HepG2 (cell line): Measurements from ENCODE around the gene C1orf198.

Experiments
- CHD4 ChIP-seq: fragments of 200-600 bp; sonication (generic); IDR thresholded peaks from 2 replicates; pipeline ENCODE4 v1.7.0; 2017; ENCODE audit warnings: mild to moderate bottlenecking, low read length, borderline replicate concordance
- CREB1 ChIP-seq, 2 experiments: fragments of 450-650 bp in 1 of 2; IDR thresholded peaks; 2 replicates each; pipeline ENCODE4 v1.6.1; 2016 to 2017; ENCODE audit warnings: control low read depth in 1 of 2, mild to moderate bottlenecking in 1 of 2, missing compliant biosample characterization in 1 of 2, missing genetic modification characterization in 1 of 2
- FOXJ3 ChIP-seq: sonication (generic); formaldehyde crosslinking; IDR thresholded peaks from 2 replicates; pipeline ENCODE4 v1.4.0; 2020; ENCODE audit warnings: missing genetic modification reagents, mild to moderate bottlenecking, borderline replicate concordance
- HOXA7 ChIP-seq: sonication (generic); formaldehyde crosslinking; IDR thresholded peaks from 2 replicates; pipeline ENCODE4 v1.8.1; 2022; ENCODE audit warnings: mild to moderate bottlenecking, missing genetic modification reagents, moderate library complexity
- POLR2A ChIP-seq, 2 experiments: IDR thresholded peaks; 2 replicates each; pipeline ENCODE4 v1.6.1; 2011; ENCODE audit warnings: low read depth in 2 of 2, low read length in 2 of 2, mild to moderate bottlenecking in 1 of 2, moderate library complexity in 1 of 2; ENCODE audit not compliant: insufficient read depth in 1 of 2
- RBM39 ChIP-seq: fragments of 200-400 bp; formaldehyde crosslinking; IDR thresholded peaks from one replicate; pipeline ENCODE4 v1.6.1; 2018; ENCODE audit warnings: antibody characterized with exemption, mild to moderate bottlenecking, low read depth, low read length; ENCODE audit not compliant: poor library complexity, severe bottlenecking
- ZNF235 ChIP-seq: sonication (generic); formaldehyde crosslinking; IDR thresholded peaks from 2 replicates; pipeline ENCODE4 v1.8.1; 2023; ENCODE audit warnings: mild to moderate bottlenecking, missing genetic modification reagents, borderline replicate concordance
- ZNF660 ChIP-seq: sonication (generic); formaldehyde crosslinking; IDR thresholded peaks from 2 replicates; pipeline ENCODE4 v1.5.1; 2020; ENCODE audit warnings: mild to moderate bottlenecking, low read depth, missing genetic modification reagents, borderline replicate concordance

GRCh38 chr1:230907472-230908205 is 39.3 kb upstream of the C1orf198 start:
- TF ChIP-seq FOXJ3 (CRISPR knock-in tag) (no peak), CHD4 (no peak), RBM39 (no peak), ZNF660 (no peak), ZNF235 (no peak), POLR2A (IDR thresholded peaks at IDR 0.05; ENCODE audit: insufficient read depth in 1 of 2, low read depth in 2 of 2, low read length in 2 of 2) (no peak), CREB1 (IDR thresholded peaks at IDR 0.05) (no peak), CREB1 (CRISPR knock-in tag; IDR thresholded peaks at IDR 0.05) (no peak), HOXA7 (CRISPR knock-in tag) (no peak)
